ENCODE results near the gene CHAC1.

GRCh38 chr15:40933517-40933902 lies 19.8 kb upstream of the CHAC1 start:
- TF ChIP-seq CTCF (IDR thresholded peaks at IDR 0.05; ENCODE audit: insufficient read depth, low read length): no peak
- no peak for TF ChIP-seq POLR2AphosphoS5 (IDR thresholded peaks at IDR 0.05; ENCODE audit: low read depth)
- peak; percentile 83 for TF ChIP-seq SPI1 (IDR thresholded peaks at IDR 0.05; ENCODE audit: borderline replicate concordance, low read depth)
- no peak for TF ChIP-seq REST (IDR thresholded peaks at IDR 0.05; ENCODE audit: insufficient replicate concordance, low read depth)
- no peak for TF ChIP-seq GABPA (IDR thresholded peaks at IDR 0.05; ENCODE audit: low read depth)

All from HL-60 (cell line).